Colonic mucosa (tissue), 4 donors: ENCODE results near the gene MRPL43. TPM values are rescaled to one million over a fixed set of nuclear protein-coding genes. Genes with fewer than 3 reads are reported as not detected.

Experiments used
- DNase-seq: peaks from one replicate; pipeline ENCODE4 v3.0.0-alpha.2; 2020
- H3K27ac ChIP-seq: fragments of 200-600 bp; one replicate; pipeline ENCODE4 v1.8.0; 2021
- H3K27me3 ChIP-seq: fragments of 200-600 bp; one replicate; pipeline ENCODE4 v1.8.0; 2021
- H3K36me3 ChIP-seq: fragments of 200-600 bp; one replicate; pipeline ENCODE4 v1.8.0; 2021
- H3K4me1 ChIP-seq: fragments of 200-600 bp; one replicate; pipeline ENCODE4 v1.8.0; 2021; ENCODE audit warnings: mild to moderate bottlenecking
- H3K4me3 ChIP-seq: fragments of 200-600 bp; one replicate; pipeline ENCODE4 v1.8.0; 2021
- H3K9ac ChIP-seq, 2 donors: one replicate each; pipeline ENCODE4 v1.7.0; 2013; ENCODE audit warnings: control low read depth in 2 of 2, low read depth in 2 of 2, low read length in 2 of 2
- H3K9me3 ChIP-seq: fragments of 200-600 bp; one replicate; pipeline ENCODE4 v1.8.0; 2021
- intact Hi-C: fragments of 100-400 bp; cut with DNase I; formaldehyde crosslinking; loops from one replicate; pipeline ENCODE4 v1.14.1; 2022
- total RNA-seq, 2 donors: library from RNA; stranded (reverse); fragmentation: NEBNext Ultra II Directional in 1 of 2; extraction: Animal tissue kit (Norgen Biotek cat#: 25700) in 1 of 2; gene quantifications; one replicate each; pipeline ENCODE4 v1.2.1, GENCODE V29; 2021
- TF ChIP-seq, protein P1 (sequence below): fragments of 200-600 bp; IDR thresholded peaks from one replicate; pipeline ENCODE4 v1.8.0; 2022; ENCODE audit warnings: antibody characterized with exemption, mild to moderate bottlenecking
- donor health status: healthy.
- donor health status: DM: no; HTN: no; CAD: no.
- donor health status: DM: no; HTN: no; CAD: no.

Gene MRPL43
- total RNA-seq, 2 donors from 2014 or later = 71.5 to 105 TPM

DNA sequence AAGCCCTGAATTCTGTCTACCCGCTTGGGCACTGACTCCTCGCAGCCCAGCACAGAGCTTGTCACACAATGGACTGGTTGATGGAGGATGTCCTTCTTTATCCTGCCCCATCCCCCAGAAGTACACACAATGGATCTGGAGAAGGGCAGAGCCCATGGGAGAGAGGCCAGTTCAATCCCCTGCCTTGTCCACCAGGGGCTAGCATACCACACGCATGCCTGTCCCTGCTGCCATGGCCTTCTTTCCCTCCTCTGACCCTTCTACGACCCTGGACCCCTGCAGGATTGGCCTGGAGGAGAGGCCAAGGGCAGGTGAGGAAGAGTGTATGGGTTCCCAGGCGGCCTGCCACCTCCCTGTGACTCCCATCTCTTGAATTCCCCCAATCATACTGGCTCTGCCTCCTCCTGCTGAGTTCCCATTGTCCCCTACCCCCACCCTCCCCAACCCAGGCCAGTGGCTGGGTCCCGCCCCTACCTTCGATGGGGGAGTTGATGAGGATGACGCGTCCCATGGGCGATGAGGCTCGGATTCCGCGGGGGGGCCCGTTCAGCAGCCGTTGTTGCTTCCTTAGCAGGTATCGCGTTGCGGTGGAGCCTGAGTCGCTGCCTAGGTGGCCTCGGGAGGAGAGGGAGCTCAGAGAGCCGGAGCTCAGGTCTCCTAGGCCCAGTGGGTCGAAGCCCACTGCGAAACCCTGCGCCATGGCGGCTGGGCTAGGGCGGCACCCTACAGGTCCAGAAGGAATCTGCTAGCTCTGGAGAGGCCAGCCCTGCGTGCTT lies 42.4 kb upstream of the MRPL43 start:
- no peak for DNase-seq
- no peaks in the 10 kb centered on the region for H3K36me3 ChIP-seq
- H3K9ac ChIP-seq = no peak overlapping the region
- H3K4me3 ChIP-seq = no peak overlapping the region
- TF ChIP-seq, protein P1, sequence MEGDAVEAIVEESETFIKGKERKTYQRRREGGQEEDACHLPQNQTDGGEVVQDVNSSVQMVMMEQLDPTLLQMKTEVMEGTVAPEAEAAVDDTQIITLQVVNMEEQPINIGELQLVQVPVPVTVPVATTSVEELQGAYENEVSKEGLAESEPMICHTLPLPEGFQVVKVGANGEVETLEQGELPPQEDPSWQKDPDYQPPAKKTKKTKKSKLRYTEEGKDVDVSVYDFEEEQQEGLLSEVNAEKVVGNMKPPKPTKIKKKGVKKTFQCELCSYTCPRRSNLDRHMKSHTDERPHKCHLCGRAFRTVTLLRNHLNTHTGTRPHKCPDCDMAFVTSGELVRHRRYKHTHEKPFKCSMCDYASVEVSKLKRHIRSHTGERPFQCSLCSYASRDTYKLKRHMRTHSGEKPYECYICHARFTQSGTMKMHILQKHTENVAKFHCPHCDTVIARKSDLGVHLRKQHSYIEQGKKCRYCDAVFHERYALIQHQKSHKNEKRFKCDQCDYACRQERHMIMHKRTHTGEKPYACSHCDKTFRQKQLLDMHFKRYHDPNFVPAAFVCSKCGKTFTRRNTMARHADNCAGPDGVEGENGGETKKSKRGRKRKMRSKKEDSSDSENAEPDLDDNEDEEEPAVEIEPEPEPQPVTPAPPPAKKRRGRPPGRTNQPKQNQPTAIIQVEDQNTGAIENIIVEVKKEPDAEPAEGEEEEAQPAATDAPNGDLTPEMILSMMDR = no peak
- H3K4me1 ChIP-seq = peaks cover 8% of the 10 kb centered on the region
- H3K9me3 ChIP-seq = no peaks in the 10 kb centered on the region
- intact Hi-C loops = no loop called here
- no peaks in the 10 kb centered on the region for H3K27me3 ChIP-seq
- H3K27ac ChIP-seq = no peak overlapping the region

DNA sequence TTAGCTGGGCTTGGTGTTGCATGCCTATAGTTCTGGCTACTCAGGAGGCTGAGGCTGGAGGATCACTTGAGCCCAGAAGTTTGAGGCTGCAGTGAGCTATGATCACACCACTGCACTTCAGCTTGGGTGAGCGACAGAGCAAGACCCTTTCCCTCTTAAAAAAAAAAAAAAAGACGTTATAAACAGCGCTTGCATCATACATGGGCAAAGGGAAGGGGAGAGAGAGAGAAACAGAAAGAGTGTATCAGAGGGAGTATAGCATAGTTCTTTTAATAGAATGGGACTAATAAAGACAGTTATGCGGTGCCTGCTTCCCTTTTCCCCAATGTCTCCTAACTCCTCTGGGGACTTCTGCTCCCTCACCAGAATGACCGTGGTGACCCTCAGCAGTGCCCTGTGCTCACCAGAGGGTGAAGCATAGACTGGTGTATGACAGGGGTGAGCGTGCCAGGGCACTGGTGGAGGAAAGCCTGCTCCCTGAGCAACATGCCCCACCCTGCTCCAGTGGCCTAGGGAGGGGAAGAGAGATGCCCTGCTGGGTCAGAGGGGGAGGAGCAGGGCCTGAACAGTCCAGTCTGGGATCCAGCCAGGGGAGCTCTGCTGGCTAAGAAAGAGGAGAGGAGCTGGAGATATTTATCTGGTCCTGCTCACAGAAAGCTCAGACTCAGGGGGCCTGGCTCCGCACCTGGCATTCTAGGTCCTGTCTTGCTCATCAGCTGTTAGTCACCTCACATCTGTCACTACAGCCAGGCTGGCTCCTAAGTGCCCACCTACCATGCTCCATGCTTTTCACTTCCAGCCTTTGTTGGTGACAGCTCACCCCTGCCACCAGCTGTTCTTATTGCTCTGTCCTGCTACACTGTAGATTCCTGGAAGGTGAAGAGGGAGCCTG lies 41.4 kb upstream of the MRPL43 start:
- no peak for DNase-seq
- Histone ChIP-seq H3K27ac (no peak overlapping the region), H3K36me3 (no peaks in the 10 kb centered on the region), H3K9ac (no peak overlapping the region), H3K27me3 (no peaks in the 10 kb centered on the region), H3K4me1 (peaks cover 8% of the 10 kb centered on the region), H3K4me3 (no peak overlapping the region), H3K9me3 (no peaks in the 10 kb centered on the region)
- intact Hi-C loops = no loop called here
- TF ChIP-seq, protein P1 = no peak

DNA sequence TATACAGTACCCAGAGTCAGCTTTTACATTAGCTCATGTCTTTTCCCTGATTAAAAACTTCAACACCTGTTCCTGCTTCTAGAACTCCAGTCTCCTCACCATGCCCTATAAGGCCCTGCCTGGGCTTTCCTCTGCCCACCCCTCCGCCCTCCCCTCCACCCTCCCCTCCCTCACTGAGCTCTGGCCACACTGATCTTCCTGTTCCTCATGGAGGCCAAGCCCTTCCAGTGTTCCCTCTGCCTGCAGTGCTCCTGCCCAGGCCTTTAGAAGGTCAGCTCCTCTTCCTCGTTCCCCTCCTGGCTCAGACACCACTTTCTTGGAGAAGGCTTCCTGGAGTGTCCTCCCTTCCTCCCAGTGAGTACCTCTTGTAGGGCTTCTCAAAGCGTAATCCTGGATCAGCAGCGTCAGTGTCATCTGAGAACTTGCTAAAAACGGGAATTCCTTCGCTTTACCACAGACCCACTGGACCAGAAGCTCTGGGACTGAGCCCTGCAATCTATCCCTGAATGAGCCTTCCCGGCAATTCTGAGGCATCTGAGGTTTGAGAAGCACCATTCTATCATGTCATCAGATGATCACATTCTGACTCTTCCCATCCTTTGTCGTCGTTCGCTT lies 39.9 kb upstream of the MRPL43 start:
- intact Hi-C loops = no loop called here
- no peak overlapping the region for H3K27ac ChIP-seq
- H3K27me3 ChIP-seq = no peaks in the 10 kb centered on the region
- no peak for DNase-seq
- H3K4me3 ChIP-seq = no peak overlapping the region
- H3K4me1 ChIP-seq = peaks cover 4% of the 10 kb centered on the region
- no peaks in the 10 kb centered on the region for H3K9me3 ChIP-seq
- TF ChIP-seq, protein P1 = no peak
- no peak overlapping the region for H3K9ac ChIP-seq
- H3K36me3 ChIP-seq = no peaks in the 10 kb centered on the region

DNA sequence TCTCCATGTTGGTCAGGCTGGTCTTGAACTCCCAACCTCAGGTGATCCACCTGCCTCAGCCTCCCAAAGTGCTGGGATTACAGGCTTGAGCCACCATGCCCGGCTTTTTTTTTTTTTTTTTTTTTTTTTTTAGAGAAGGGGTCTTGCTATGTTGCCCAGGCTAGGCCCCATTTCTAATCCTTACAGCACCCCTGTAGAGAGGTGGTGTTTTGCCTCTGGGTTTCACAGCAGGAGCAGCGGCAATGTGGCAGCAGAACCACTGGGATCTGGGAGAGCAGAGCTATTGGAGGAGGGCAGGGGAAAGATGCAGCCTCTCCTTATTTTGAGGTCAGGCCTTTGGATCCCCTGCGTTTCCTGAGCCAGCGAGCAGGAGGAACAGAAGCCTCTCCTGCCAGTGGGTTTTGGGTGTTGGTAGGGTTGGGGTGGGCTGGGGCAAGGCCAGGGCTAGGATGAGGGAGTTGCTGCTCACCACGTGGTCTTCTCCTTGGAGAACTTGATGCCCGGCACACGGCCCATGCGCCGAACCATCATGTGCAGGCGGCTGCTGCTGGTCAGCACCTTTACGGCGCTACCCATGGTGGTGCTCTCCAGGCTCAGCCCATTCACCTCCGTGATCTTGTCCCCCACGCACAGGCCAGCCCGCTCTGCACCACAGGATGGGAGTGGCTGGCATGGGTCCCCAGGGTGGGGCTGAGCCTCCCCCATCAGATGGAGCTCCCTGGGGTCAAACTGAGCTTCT lies 35.8 kb upstream of the MRPL43 start:
- intact Hi-C loops = no loop called here
- no peak overlapping the region for H3K27ac ChIP-seq
- H3K9me3 ChIP-seq = no peaks in the 10 kb centered on the region
- H3K36me3 ChIP-seq = no peaks in the 10 kb centered on the region
- no peak overlapping the region for H3K9ac ChIP-seq
- TF ChIP-seq, protein P1 = no peak
- no peak for DNase-seq
- no peak overlapping the region for H3K4me3 ChIP-seq
- H3K27me3 ChIP-seq = peaks cover 5% of the 10 kb centered on the region
- no peaks in the 10 kb centered on the region for H3K4me1 ChIP-seq
